RWPE2 (cell line): ENCODE measurements around the gene MTA1.

Experiments used
- ATAC-seq: fragments of 200-7000 bp; cut with Tn5 transposase; 3 replicates; pipeline ENCODE4 v1.9.1; 2021; ENCODE audit warnings: low read depth
- DNase-seq: peaks from one replicate; pipeline ENCODE4 v3.0.0-alpha.2; 2020; ENCODE audit warnings: low spot score
- H3K27ac ChIP-seq: fragments of 450-650 bp; 2 replicates; pipeline ENCODE4 v1.5.1; 2017; ENCODE audit warnings: mild to moderate bottlenecking; ENCODE audit not compliant: poor library complexity, severe bottlenecking
- H3K27me3 ChIP-seq: fragments of 250-450 bp; sonication (Bioruptor Pico); 2 replicates; pipeline ENCODE4 v1.5.1; 2021; ENCODE audit warnings: mild to moderate bottlenecking, moderate library complexity; ENCODE audit not compliant: insufficient read depth, poor library complexity, severe bottlenecking
- H3K36me3 ChIP-seq: fragments of 250-450 bp; sonication (Bioruptor Pico); 2 replicates; pipeline ENCODE4 v1.5.1; 2020; ENCODE audit warnings: low read depth, mild to moderate bottlenecking, moderate library complexity
- H3K4me1 ChIP-seq: fragments of 250-450 bp; sonication (Bioruptor Pico); 2 replicates; pipeline ENCODE4 v1.5.1; 2021; ENCODE audit warnings: mild to moderate bottlenecking, moderate library complexity; ENCODE audit not compliant: insufficient read depth, poor library complexity, severe bottlenecking
- H3K4me3 ChIP-seq: fragments of 250-450 bp; sonication (Bioruptor Pico); 2 replicates; pipeline ENCODE4 v1.5.1; 2021; ENCODE audit warnings: mild to moderate bottlenecking, moderate library complexity; ENCODE audit not compliant: severe bottlenecking
- H3K9me3 ChIP-seq: fragments of 250-450 bp; sonication (Bioruptor Pico); 2 replicates; pipeline ENCODE4 v1.5.1; 2021; ENCODE audit warnings: mild to moderate bottlenecking, moderate library complexity; ENCODE audit not compliant: severe bottlenecking
- CTCF ChIP-seq: fragments of 450-650 bp; IDR thresholded peaks from one replicate; pipeline ENCODE4 v1.5.1; 2017; ENCODE audit warnings: mild to moderate bottlenecking, moderate library complexity; ENCODE audit not compliant: poor library complexity, severe bottlenecking

Gene MTA1

DNA sequence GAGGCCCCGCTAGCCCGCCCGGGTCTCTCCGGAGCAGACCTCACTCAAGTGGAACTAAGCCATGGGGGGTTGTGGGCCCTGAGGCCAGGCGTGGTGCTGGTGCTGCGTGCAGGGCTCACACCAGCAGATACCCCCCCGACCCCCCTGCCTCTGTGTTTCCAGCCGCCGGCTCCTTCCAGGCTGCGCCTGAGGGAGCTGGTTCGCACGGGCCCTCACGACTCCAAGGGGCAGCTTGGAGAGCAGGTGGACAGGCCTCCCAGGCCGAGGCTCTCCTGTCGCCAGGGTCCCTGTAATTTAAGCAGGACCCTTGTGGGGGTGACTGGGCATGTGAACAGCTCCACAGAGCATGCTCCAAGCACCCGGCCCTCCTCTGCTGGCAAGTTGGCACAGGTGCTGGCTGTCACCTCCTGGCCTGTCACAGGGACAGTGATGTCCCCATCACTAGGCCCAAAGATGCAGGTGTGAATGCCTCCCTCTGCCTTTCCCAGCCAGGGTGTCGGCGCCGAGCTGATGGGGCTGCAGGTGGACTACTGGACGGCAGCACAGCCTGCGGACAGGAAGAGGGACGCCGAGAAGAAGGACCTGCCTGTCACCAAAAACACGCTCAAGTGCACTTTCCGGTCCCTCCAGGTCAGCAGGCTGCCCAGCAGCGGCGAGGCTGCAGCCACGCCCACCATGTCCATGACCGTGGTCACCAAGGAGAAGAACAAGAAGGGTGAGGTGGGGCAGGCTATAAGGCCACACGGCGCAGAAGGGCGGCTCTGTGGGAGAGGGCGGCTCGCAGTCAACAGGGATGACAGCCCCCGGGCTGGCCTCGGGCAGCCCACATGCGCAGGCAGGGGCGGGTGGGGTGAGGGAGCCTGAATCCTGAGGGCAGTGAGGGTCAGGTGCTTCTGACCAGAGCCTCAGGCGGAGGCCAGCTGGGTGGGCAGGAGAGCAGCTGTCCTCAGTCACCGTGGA is 27.2 kb upstream of the MTA1 start:
- no peaks in the 10 kb centered on the region for H3K9me3 ChIP-seq
- no peak for TF ChIP-seq CTCF
- H3K36me3 ChIP-seq: no peaks in the 10 kb centered on the region
- H3K27me3 ChIP-seq: no peaks in the 10 kb centered on the region
- peak; percentile 70 for DNase-seq
- H3K4me1 ChIP-seq: no peaks in the 10 kb centered on the region
- ATAC-seq: no peak
- no peak overlapping the region for H3K4me3 ChIP-seq
- no peak overlapping the region for H3K27ac ChIP-seq

DNA sequence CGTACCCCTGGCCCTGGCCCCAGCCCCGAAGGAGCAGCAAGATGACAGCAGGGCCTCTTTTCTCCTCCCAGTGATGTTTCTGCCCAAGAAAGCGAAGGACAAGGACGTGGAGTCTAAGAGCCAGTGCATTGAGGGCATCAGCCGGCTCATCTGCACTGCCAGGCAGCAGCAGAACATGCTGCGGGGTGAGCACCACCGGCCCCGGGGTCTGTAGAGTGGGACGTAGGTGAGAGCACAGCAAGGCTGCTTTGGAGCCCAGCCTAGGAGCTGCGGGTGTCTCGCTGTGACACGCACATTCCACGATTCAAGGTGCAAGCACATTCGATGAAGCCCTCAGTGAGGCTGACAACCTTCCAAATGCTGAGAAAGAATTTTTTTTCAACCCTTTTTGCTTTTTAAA is 26.5 kb upstream of the MTA1 start:
- no peak for TF ChIP-seq CTCF
- H3K27ac ChIP-seq: no peak overlapping the region
- no peaks in the 10 kb centered on the region for H3K27me3 ChIP-seq
- peak; percentile 56 for DNase-seq
- no peaks in the 10 kb centered on the region for H3K4me1 ChIP-seq
- ATAC-seq: no peak
- H3K9me3 ChIP-seq: no peaks in the 10 kb centered on the region
- no peaks in the 10 kb centered on the region for H3K36me3 ChIP-seq
- no peak overlapping the region for H3K4me3 ChIP-seq

GRCh38 chr14:105394714-105395537 is 24.7 kb upstream of the MTA1 start:
- no peaks in the 10 kb centered on the region for H3K9me3 ChIP-seq
- no peak overlapping the region for H3K4me3 ChIP-seq
- no peaks in the 10 kb centered on the region for H3K4me1 ChIP-seq
- no peak overlapping the region for H3K27ac ChIP-seq
- DNase-seq (peak; percentile 73), ATAC-seq (no peak)
- peaks cover 8% of the 10 kb centered on the region for H3K36me3 ChIP-seq
- TF ChIP-seq CTCF: no peak
- H3K27me3 ChIP-seq: no peaks in the 10 kb centered on the region

- peaks cover 3% of the 10 kb centered on the region for H3K9me3 ChIP-seq
- H3K4me3 ChIP-seq: no peak overlapping the region
- DNase-seq (no peak), ATAC-seq (no peak)
- no peaks in the 10 kb centered on the region for H3K4me1 ChIP-seq
- TF ChIP-seq CTCF: no peak
- no peaks in the 10 kb centered on the region for H3K27me3 ChIP-seq
- H3K36me3 ChIP-seq: peaks cover 14% of the 10 kb centered on the region
- H3K27ac ChIP-seq: no peak overlapping the region
These were observed 24.1 kb upstream of the MTA1 start for GRCh38 chr14:105395538-105395854.
